NAMALWA (cell line): ENCODE measurements around the gene OR2A42.
"Not testable (repeated sequence)": the region's sequence is repeated elsewhere in the genome, so short reads cannot be mapped to it uniquely, and the experiment has no call there.

Experiments used
- DNase-seq: peaks from one replicate; pipeline ENCODE4 v3.0.0-alpha.2; 2015; ENCODE audit warnings: low spot score

The OR2A42 gene, protein sequence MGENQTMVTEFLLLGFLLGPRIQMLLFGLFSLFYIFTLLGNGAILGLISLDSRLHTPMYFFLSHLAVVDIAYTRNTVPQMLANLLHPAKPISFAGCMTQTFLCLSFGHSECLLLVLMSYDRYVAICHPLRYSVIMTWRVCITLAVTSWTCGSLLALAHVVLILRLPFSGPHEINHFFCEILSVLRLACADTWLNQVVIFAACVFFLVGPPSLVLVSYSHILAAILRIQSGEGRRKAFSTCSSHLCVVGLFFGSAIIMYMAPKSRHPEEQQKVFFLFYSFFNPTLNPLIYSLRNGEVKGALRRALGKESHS

GRCh38 chr7:144239365-144239764 is at the start of gene OR2A42:
Gene OR2A42, minus strand, starts transcription at chr7:144239605. Its CDS starts 6,762 bp downstream, at chr7:144232843.
- DNase-seq = not testable (repeated sequence)

DNA sequence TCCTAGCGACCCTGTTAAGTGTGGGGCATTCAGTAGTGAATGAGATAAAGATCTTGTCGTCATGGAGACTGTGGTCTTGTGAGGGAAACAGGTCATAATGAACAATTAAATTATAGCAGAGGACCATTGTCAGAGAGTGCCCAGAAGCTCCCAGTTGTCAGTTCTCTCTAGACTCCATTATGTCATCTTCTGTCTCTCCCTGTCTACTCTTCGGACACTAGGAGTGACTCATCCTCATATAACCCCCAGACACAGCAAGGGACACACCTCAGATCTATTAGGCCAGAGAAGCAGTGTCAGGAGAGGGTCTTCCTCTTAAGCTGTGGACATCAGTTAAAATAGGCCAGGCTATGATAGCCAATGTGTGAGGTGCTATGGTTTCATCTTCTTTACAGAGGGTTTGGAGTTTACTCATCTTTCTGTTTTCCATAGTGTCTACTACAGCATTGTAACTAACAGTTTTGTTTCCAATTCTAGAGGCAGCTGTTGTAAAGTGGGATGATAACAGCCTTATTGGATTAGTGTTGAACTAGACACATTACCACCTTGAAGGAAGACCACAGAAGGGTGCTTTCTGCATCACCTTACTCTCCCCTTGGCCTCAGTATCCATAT is 47.9 kb upstream of the OR2A42 start:
- DNase-seq = not testable (repeated sequence)

- DNase-seq = not testable (repeated sequence)
Measured at GRCh38 chr7:144283716-144284115, 44.3 kb upstream of the OR2A42 start.

DNA sequence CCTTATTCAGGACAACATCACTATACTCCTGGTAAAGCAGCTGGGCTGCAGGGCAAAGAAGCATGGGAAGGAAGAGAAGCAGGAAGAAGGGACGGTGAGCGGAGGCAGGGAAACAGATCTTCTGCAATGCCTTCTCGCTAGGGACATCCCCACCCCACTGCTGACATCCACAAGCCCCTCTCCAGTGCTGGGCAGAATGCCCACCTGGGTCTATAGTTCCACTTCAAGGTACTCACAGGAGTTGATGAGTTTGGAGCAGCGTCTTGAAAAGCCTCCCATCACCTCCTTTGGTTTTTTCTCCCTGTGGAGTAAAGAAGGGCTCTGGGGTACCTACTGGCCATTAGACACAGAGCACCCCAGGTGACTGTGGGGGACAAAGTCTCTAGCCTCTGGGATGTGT is 43.1 kb upstream of the OR2A42 start:
- not testable (repeated sequence) for DNase-seq

DNA sequence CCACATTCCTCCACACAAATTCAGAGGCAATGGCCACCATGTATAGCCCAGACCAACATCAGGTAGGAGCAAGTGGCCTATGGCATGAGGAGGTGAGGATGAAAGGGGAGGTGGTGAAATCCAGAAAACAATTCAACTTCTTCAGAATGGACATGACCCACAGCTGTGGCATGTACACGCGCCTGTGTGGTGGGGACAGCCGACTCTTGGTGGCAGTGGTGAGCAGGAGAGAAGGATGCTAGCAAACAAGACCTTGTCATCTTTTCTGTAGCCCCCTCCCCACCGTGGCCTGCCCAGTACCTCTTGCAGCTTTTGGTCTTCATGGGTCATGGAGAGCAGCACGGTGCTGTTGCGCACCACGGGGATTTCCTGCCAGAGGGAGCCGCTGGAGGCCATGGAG is 42.6 kb upstream of the OR2A42 start:
- DNase-seq = not testable (repeated sequence)

DNA sequence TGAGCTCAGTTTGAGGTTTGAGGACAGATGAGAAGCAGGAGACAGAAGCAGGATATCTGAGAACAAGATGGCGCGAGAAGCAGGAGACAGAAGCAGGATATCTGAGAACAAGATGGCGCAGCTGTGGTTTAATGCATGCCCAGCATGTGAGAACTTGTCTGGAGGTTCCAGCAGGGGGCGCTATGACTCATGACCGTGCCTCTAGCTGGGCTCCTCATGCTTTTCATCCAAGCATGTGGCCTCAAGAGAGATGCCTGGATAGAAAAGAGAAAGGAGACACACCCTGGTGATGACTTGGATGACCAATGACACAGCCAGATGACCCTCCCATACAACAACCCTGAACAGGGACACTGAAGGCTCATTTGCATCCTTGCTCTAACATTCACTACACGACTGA is 40.6 kb upstream of the OR2A42 start:
- DNase-seq = not testable (repeated sequence)

DNA sequence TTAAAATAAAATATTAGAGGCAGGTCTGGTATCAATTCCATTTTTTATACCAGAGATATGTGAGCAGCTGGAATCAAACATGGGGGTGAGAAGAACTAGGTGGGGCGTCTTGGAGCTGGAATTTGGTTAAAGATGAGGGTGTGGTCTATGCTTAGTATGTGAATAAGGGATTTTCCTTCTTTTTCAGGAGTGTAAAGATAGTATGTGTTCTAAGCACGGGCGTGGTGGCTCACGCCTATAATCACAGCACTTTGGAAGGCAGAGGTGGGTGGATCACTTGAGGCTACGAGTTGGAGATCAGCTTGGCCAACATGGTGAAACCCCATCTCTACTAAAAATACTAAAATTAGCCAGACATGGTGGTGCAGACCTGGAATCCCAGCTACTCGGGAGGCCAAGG is 35.9 kb upstream of the OR2A42 start:
- DNase-seq = not testable (repeated sequence)

DNA sequence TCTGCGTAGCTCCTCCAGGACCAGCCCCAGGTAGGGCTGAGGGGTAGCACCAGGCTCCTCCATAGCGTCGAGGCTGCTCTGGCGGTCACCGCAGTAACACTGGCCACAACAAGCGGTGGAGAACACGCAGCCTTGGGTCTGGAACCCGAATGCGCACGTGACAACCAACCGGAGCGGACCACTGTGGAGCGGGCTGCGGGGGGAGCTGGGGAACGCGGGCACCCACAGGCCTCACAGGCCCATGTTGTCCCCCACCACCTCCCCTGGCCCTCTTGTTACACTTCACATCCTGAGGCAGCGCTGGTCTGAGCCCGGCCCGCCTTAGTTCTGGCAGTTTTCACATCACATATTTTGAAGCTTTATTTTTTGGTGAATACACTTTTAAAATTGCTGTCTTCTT is 29.8 kb upstream of the OR2A42 start, which contains the start of gene CTAGE8:
TSS of gene CTAGE8 (minus strand) at position 101 of the 400 bp plus-strand sequence. CDS start at position 63, 38 bp downstream.
- DNase-seq = not testable (repeated sequence)

DNA sequence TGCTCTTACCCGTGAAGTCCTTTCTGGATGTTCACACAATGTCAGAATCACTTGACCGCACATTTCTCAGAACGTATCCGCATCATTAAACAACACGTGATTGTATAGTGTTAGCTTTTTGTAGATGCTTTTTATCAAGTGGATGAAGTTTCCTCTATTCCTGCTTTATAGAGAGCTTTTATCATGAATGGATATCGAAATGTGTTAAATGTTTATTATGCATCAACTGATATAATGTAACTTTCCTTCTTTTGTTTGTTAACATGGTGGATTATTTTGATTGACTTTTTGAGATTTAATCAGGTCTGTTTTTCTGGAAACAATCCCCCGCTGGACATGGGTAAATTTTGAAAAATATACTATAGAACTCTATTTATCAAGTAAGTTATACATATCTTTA is 25.3 kb upstream of the OR2A42 start, which contains the start of gene OR2A7:
TSS of gene OR2A7 (minus strand) at position 101 of the 400 bp plus-strand sequence. CDS start 5,164 bp downstream, outside the sequence.
- DNase-seq = not testable (repeated sequence)

DNA sequence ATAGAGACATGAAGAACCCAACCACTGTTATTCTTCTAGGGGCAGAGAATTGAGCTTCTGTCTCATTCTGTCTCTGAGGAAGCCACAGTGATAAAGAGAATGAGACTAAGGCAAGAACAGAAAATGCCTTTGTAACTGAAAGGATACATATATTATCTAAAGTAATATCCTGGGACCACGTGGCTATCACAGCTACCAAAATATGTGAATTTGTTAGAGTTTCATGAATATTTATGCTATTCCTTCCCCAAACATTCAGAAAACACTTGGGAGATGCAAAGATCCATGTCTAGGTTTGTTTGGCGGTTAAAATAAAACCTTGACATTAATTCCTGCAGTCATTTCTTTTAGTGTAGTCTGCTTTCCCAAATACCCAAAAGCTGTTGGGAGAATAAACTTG is 22.7 kb upstream of the OR2A42 start:
- not testable (repeated sequence) for DNase-seq

DNA sequence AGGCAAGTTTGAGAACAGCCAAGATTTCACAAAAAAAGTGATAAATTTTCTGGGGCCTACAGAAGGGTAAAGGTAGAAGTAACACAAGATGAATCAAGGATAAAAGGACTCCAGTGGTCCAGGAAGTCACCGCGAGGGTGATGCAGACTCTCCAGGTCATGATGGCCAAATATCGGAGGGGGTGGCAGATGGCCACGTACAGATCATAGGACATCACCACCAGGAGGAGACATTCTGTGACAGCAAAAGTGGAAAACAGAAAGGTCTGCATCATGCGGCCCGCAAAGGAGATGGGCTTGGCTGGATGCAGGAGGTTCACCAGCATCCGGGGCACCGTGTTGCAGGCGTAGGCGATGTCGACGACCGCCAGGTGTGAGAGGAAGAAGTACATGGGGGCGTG is 19.7 kb upstream of the OR2A42 start:
- not testable (repeated sequence) for DNase-seq

- peak; percentile 3 for DNase-seq
Measured at GRCh38 chr7:144256112-144256511, 16.7 kb upstream of the OR2A42 start.

- DNase-seq = no peak
Measured at GRCh38 chr7:144255471-144255897, 16.1 kb upstream of the OR2A42 start.

- not testable (repeated sequence) for DNase-seq
Measured at GRCh38 chr7:144252307-144252706, 12.9 kb upstream of the OR2A42 start.

DNA sequence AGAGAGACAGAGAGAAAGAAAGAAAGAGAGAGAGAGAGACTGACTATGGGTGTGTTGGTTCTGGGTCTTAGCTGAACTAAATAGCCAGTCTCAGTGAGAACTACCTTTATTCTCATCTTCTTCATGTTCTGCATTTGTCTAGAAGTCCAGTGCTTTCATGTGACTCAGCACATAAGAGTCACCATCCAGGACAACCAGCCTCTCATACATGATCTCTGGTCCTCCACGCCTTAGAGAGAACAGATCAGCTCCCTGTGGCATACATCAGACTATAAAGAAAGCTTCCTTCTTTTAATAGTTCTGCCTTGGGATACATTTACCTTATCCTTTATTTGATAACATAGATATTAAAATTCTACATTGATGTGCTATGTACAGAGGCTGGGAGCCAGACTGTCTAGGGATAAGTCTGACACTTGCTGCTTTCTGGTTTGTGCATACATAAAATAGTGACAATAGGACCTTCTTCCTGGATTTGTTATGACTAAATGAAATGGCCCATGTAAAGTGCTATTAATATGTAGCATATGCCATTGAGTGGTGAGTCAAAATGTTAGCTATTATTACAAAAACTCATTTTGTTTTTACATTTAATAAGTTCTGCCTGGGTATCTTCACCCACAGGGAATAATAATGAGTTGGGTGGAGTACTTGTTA is 8.4 kb upstream of the OR2A42 start:
- not testable (repeated sequence) for DNase-seq

GRCh38 chr7:144246967-144247366 is 7.6 kb upstream of the OR2A42 start:
- DNase-seq = not testable (repeated sequence)

DNA sequence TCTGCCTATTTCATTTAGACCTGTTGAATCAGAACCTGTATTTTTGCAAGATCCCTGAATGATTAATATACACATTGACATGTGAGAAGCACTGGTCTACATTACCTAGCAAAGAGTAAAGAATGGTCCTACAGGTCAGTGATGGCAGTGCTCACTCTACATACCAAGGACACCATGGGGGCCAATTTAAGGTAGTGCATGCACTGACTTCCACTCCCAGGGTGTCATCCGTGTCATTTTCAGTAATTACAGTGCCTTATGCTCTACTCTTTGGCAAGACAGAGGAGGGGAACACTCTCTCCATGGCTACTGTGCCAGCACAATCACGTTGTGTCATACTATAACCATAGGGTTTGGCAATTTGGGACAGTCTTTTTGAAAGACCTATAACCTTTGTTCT is 6.0 kb upstream of the OR2A42 start:
- not testable (repeated sequence) for DNase-seq

DNA sequence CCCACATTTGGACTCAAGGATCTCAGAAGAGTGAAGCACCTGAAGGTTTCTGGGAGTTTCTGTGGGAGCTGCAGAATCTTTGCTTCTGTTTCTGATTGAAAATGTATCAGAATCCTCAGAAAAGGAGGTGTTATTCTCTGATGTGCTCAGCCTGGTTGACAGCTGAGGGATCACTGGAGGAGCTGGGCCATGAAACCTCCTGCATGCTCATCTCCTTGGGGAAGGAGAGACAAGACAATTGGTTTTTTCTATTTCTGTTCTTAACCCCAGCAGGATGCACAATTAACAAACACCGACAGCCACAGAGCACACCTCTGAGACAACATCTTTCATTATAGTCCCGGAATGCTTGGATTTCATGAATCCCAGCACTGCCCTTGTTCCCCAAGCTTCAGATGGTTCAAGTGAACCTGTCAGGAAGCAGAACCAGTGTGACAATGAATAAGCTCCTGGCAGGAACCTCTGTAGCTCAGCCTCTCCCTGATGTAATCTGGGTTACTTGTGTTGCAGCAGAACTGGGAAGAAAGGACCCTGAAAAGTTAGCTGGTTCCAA is 799 bp downstream of the OR2A42 start:
- not testable (repeated sequence) for DNase-seq

DNA sequence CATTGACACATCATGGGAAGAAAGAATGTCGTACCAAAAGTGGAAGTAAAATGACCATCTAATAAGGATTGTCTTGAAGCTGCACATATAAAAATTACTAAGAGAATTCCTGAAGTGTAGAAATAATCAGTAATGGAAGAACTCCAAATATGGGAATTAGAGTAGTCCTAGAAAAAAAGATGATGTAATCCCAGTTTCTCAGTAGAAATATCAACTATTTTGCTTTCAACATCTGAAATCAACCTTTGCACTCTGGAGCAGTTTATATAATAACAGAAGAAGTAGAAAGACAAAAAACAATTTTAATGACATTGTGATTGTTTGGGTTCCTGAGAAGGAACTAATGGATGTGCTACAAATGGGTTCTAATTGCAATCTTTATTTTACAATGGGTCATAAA is 6.4 kb downstream of the OR2A42 start:
- DNase-seq = not testable (repeated sequence)

- DNase-seq = not testable (repeated sequence)
Measured at GRCh38 chr7:144231027-144231426, 8.4 kb downstream of the OR2A42 start.

DNA sequence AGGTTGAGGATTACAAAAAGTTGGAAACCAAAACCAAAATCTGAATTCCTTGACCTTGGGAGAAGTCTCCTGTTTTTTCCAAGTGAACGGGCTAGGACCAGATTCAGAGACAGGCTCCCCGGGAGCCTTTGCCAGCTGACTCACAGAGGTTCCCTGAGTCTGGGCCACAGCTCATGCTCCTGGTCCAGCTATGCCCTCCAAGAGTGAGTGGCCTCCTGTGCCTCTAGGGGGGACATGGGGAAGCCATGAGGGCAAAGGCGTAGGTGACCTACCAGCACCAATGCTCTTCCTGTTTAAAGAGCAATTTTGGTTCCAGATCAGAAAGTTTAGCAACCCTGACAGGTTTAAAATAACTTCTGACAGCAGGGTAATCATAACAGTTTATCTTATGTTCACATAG is 10.6 kb downstream of the OR2A42 start:
- not testable (repeated sequence) for DNase-seq

GRCh38 chr7:144226866-144227265 is 12.5 kb downstream of the OR2A42 start:
- DNase-seq = not testable (repeated sequence)
